H1 (cell line): ENCODE measurements around the gene DNAJB14. TPM values are rescaled to one million over a fixed set of nuclear protein-coding genes. Genes with fewer than 3 reads are reported as not detected.
A peak's percentile ranks its signal among the peaks of the same experiment; 100 is the strongest.

Source experiments
- CTCF ChIA-PET: fragments of 300-600 bp; sonication (Branson Sonifier 250); formaldehyde crosslinking; loops from one replicate; lab custom pipeline; 2021; ENCODE audit not compliant: partially characterized antibody; lab: Charles Lee
- POLR2A ChIA-PET: fragments of 300-600 bp; sonication (Branson Sonifier 250); formaldehyde crosslinking; loops from one replicate; lab custom pipeline; 2021; ENCODE audit warnings: inconsistent platforms; ENCODE audit not compliant: partially characterized antibody; lab: Charles Lee
- DNase-seq, 2 experiments: peaks; one replicate each; pipeline versions ENCODE4 v3.0.0 to v3.0.0-alpha.2; 2010 to 2022; ENCODE audit warnings: low spot score in 2 of 2, low read depth in 1 of 2, mixed read lengths in 1 of 2
- FAIRE-seq: peaks from 2 replicates; lab custom pipeline; 2011; peaks lifted over from hg19 to GRCh38; lab: Jason Lieb, UNC
- H2AFZ ChIP-seq: 2 replicates; pipeline ENCODE4 v1.8.1; 2012; ENCODE audit warnings: low read length, inconsistent platforms
- H2AK5ac ChIP-seq: 2 replicates; pipeline ENCODE4 v1.6.1; 2013; ENCODE audit warnings: low read depth, low read length
- H2BK120ac ChIP-seq: replicated peaks from 2 replicates; pipeline ENCODE3; 2013; ENCODE audit warnings: low read depth, low read length, inconsistent platforms
- H2BK12ac ChIP-seq: 2 replicates; pipeline ENCODE4 v1.6.1; 2013; ENCODE audit warnings: low read depth, low read length
- H2BK15ac ChIP-seq: 2 replicates; pipeline ENCODE4 v1.6.1; 2013; ENCODE audit warnings: low read length
- H2BK20ac ChIP-seq: 2 replicates; pipeline ENCODE4 v1.6.1; 2013; ENCODE audit warnings: low read length
- H2BK5ac ChIP-seq: 2 replicates; pipeline ENCODE4 v1.6.1; 2013; ENCODE audit warnings: low read depth, low read length
- H3K14ac ChIP-seq: 2 replicates; pipeline ENCODE4 v1.6.1; 2013; ENCODE audit warnings: inconsistent platforms; ENCODE audit not compliant: insufficient read length
- H3K18ac ChIP-seq: 2 replicates; pipeline ENCODE4 v1.6.1; 2013; ENCODE audit warnings: low read length; ENCODE audit errors: extremely low read depth
- H3K23ac ChIP-seq: 2 replicates; pipeline ENCODE4 v1.6.1; 2013; ENCODE audit warnings: inconsistent platforms; ENCODE audit not compliant: insufficient read length
- H3K23me2 ChIP-seq: 2 replicates; pipeline ENCODE4 v1.6.1; 2013; ENCODE audit warnings: low read depth, low read length
- H3K27ac ChIP-seq: 2 replicates; pipeline ENCODE4 v1.6.1; 2011; ENCODE audit warnings: low read depth, low read length, inconsistent platforms
- H3K27me3 ChIP-seq, 4 experiments: replicated peaks in 1 of 4; 1 replicate in 1 of 4; 2 replicates in 3 of 4; pipeline versions ENCODE4 v1.6.1 to v1.8.1; 2011 to 2013; ENCODE audit warnings: low read length in 3 of 4, mild to moderate bottlenecking in 3 of 4, inconsistent platforms in 2 of 4, mixed read lengths in 2 of 4, moderate library complexity in 1 of 4; ENCODE audit not compliant: control insufficient read depth in 3 of 4, insufficient read depth in 3 of 4; ENCODE audit errors: extremely low read depth in 1 of 4
- H3K36me3 ChIP-seq, 4 experiments: 2 replicates each; pipeline versions ENCODE4 v1.6.1 to v1.8.1; 2011 to 2013; ENCODE audit warnings: mild to moderate bottlenecking in 4 of 4, low read length in 3 of 4, moderate library complexity in 2 of 4, control low read depth in 1 of 4, inconsistent platforms in 1 of 4; ENCODE audit not compliant: insufficient read depth in 4 of 4, control insufficient read depth in 2 of 4
- H3K4ac ChIP-seq: replicated peaks from 2 replicates; pipeline ENCODE3; 2013; ENCODE audit warnings: low read length, low read depth, mixed read lengths, inconsistent platforms; ENCODE audit not compliant: insufficient read length
- H3K4me1 ChIP-seq, 4 experiments: replicated peaks in 1 of 4; 1 replicate in 1 of 4; 2 replicates in 3 of 4; pipeline versions ENCODE4 v1.6.1 to v1.8.1; 2011 to 2013; ENCODE audit warnings: low read length in 3 of 4, inconsistent platforms in 2 of 4, mixed read lengths in 1 of 4; ENCODE audit not compliant: insufficient read depth in 4 of 4, control insufficient read depth in 3 of 4
- H3K4me2 ChIP-seq, 2 experiments: 2 replicates each; pipeline versions ENCODE4 v1.6.1 to v1.8.1; 2011 to 2013; ENCODE audit warnings: low read depth in 2 of 2, low read length in 2 of 2, control low read depth in 1 of 2, inconsistent platforms in 1 of 2, mild to moderate bottlenecking in 1 of 2; ENCODE audit not compliant: insufficient read depth in 1 of 2
- H3K4me3 ChIP-seq, 4 experiments: fragments of 200-600, 300-600 bp in 1 of 4; sonication (generic), shearing (Covaris generic), sonication (Bioruptor Twin) in 1 of 4; 2 replicates each; pipeline versions ENCODE4 v1.5.1 to v1.8.1; 2011 to 2016; ENCODE audit warnings: low read length in 4 of 4, low read depth in 3 of 4, control low read depth in 2 of 4, inconsistent platforms in 2 of 4, mild to moderate bottlenecking in 2 of 4, mixed read lengths in 1 of 4, moderate library complexity in 1 of 4; ENCODE audit not compliant: insufficient read depth in 2 of 4; ENCODE audit errors: extremely low read depth in 1 of 4
- H3K56ac ChIP-seq: replicated peaks from 2 replicates; pipeline ENCODE3; 2013; ENCODE audit warnings: low read depth, mild to moderate bottlenecking, mixed read lengths, low read length, inconsistent platforms; ENCODE audit not compliant: insufficient read length
- H3K79me1 ChIP-seq: 2 replicates; pipeline ENCODE4 v1.6.1; 2013; ENCODE audit warnings: low read depth, low read length, control low read depth
- H3K79me2 ChIP-seq, 2 experiments: 2 replicates each; pipeline versions ENCODE4 v1.6.1 to v1.8.1; 2012 to 2013; ENCODE audit warnings: low read length in 2 of 2, mild to moderate bottlenecking in 2 of 2, inconsistent platforms in 1 of 2; ENCODE audit not compliant: insufficient read depth in 2 of 2, control insufficient read depth in 1 of 2
- H3K9ac ChIP-seq, 4 experiments: replicated peaks in 1 of 4; 1 replicate in 1 of 4; 2 replicates in 3 of 4; pipeline versions ENCODE4 v1.6.1 to v1.8.1; 2011 to 2013; ENCODE audit warnings: low read depth in 3 of 4, low read length in 3 of 4, control low read depth in 2 of 4, mild to moderate bottlenecking in 2 of 4, moderate library complexity in 2 of 4, inconsistent platforms in 1 of 4; ENCODE audit errors: extremely low read depth in 1 of 4
- H3K9me3 ChIP-seq, 2 experiments: 2 replicates each; pipeline versions ENCODE4 v1.6.1 to v1.8.1; 2012 to 2013; ENCODE audit warnings: mild to moderate bottlenecking in 2 of 2, moderate library complexity in 2 of 2, control low read depth in 1 of 2, inconsistent platforms in 1 of 2, low read depth in 1 of 2, low read length in 1 of 2, mixed read lengths in 1 of 2; ENCODE audit not compliant: insufficient read depth in 2 of 2
- H4K20me1 ChIP-seq, 2 experiments: replicated peaks in 1 of 2; 2 replicates each; pipeline versions ENCODE3 to v1.8.1; 2011 to 2013; ENCODE audit warnings: inconsistent platforms in 2 of 2, low read length in 2 of 2, mild to moderate bottlenecking in 1 of 2; ENCODE audit not compliant: insufficient read depth in 2 of 2, control insufficient read depth in 1 of 2
- H4K5ac ChIP-seq: 2 replicates; pipeline ENCODE4 v1.6.1; 2013; ENCODE audit warnings: low read length, low read depth, mixed read lengths, inconsistent platforms; ENCODE audit not compliant: insufficient read length
- H4K8ac ChIP-seq: 2 replicates; pipeline ENCODE4 v1.8.0; 2013; ENCODE audit warnings: mild to moderate bottlenecking, moderate library complexity, low read length, inconsistent platforms; ENCODE audit not compliant: insufficient read depth; ENCODE audit errors: extremely low read depth
- H4K91ac ChIP-seq: replicated peaks from 2 replicates; pipeline ENCODE3; 2013; ENCODE audit warnings: low read length, mixed read lengths, inconsistent platforms; ENCODE audit not compliant: insufficient read length
- CEBPB ChIP-seq: IDR thresholded peaks from 2 replicates; pipeline ENCODE4 v1.6.1; 2012; ENCODE audit warnings: low read depth, low read length
- CREB1 ChIP-seq: IDR thresholded peaks from 2 replicates; pipeline ENCODE4 v1.6.1; 2012; ENCODE audit warnings: inconsistent platforms
- GABPA ChIP-seq: IDR thresholded peaks from 2 replicates; pipeline ENCODE4 v1.6.1; 2011; ENCODE audit warnings: mild to moderate bottlenecking, low read length, moderate library complexity, borderline replicate concordance; ENCODE audit not compliant: insufficient read depth
- JUN ChIP-seq: IDR thresholded peaks from 2 replicates; pipeline ENCODE4 v1.6.1; 2011; ENCODE audit warnings: low read depth, mild to moderate bottlenecking, improper control_type of control experiment, low read length
- NANOG ChIP-seq: IDR thresholded peaks from 2 replicates; pipeline ENCODE4 v1.6.1; 2011; ENCODE audit warnings: low read length, low read depth, mild to moderate bottlenecking, inconsistent platforms; ENCODE audit not compliant: insufficient read depth, poor library complexity, severe bottlenecking
- TCF12 ChIP-seq: IDR thresholded peaks from 2 replicates; pipeline ENCODE4 v1.6.1; 2011; ENCODE audit warnings: low read depth, mild to moderate bottlenecking, low read length
- WGBS, 2 experiments: shearing (Covaris generic) in 1 of 2; methylation state at CpG; one replicate each; pipeline versions ENCODE4 v1.1.6 to v1.1.7; 2013 to 2015; ENCODE audit warnings: low lambda C conversion rate in 2 of 2, mixed read lengths in 2 of 2, inconsistent platforms in 1 of 2, low coverage in 1 of 2, missing lambda C conversion rate in 1 of 2; ENCODE audit not compliant: insufficient replicate concordance in 2 of 2, insufficient coverage in 1 of 2, insufficient read length in 1 of 2; ENCODE audit errors: extremely low coverage in 1 of 2, missing lambda C conversion rate in 1 of 2; 5-methylcytosine and 5-hydroxymethylcytosine counted together
- polyA plus RNA-seq, 7 experiments: library from polyadenylated mRNA; depleted of rRNA in 3 of 7; stranded (reverse) in 5 of 7; unstranded in 2 of 7; fragments of >200 nt in 5 of 7; fragments of 200-250 nt in 2 of 7; gene quantifications; 1 replicate in 5 of 7; 2 replicates in 1 of 7; 4 replicates in 1 of 7; pipeline versions ENCODE4 v1.2.1 to v1.2.3, GENCODE V29; 2011 to 2013; ENCODE audit warnings: missing spikeins in 2 of 7, mixed read lengths in 2 of 7
- total RNA-seq: library from RNA; stranded (reverse); fragmentation: NEBNext Ultra II Directional; extraction: Animal tissue kit (Norgen Biotek cat#: 25700); gene quantifications from 2 replicates; pipeline ENCODE4 v1.2.1, GENCODE V29; 2021

The DNAJB14 gene
- total and polyA plus RNA-seq, 2 of the 8 experiments (the other 6 are each of a cell fraction or from before 2014, with no cell fraction given): 3.4 to 35.4 TPM

GRCh38 chr4:99861120-99861905 is 85.1 kb downstream of the DNAJB14 start:
- Histone ChIP-seq H4K5ac (no peak overlapping the region), H3K79me2 (no peaks in the 10 kb centered on the region), H4K8ac (no peak overlapping the region), H4K91ac (no peak overlapping the region), H3K79me1 (no peaks in the 10 kb centered on the region), H3K4me1 (peaks cover 0 to 4% (median 0%) of the 10 kb centered on the region in 4 experiments; a peak in 1 of 7 replicates), H3K9ac (no peak overlapping the region), H3K14ac (no peak overlapping the region), H2BK5ac (no peak overlapping the region), H3K27ac (no peak overlapping the region), H3K9me3 (no peaks in the 10 kb centered on the region), H3K36me3 (no peaks in the 10 kb centered on the region), H3K27me3 (no peaks in the 10 kb centered on the region), H2BK15ac (no peak overlapping the region), H2BK20ac (no peak overlapping the region), H4K20me1 (no peaks in the 10 kb centered on the region), H2AFZ (0 out of 2 replicates have a peak overlapping the region, but pooled peaks have one; percentile 35), H3K23me2 (no peaks in the 10 kb centered on the region), H2BK120ac (no peak overlapping the region), H3K23ac (no peak overlapping the region), H3K56ac (no peak overlapping the region), H3K4ac (no peak overlapping the region), H3K18ac (no peak overlapping the region), H3K4me2 (no peak overlapping the region), H3K4me3 (no peak overlapping the region), H2BK12ac (no peak overlapping the region), H2AK5ac (no peak overlapping the region)
- ChIA-PET POLR2A (no interaction called here), CTCF (no interaction called here)
- DNase-seq (no peak), FAIRE-seq (no peak)
- TF ChIP-seq NANOG (no peak), CREB1 (no peak), CEBPB (no peak), GABPA (no peak), TCF12 (no peak), JUN (no peak)
- 84% methylated on average over 5 of the region's 5 CpGs; no CpG with 5 or more reads in 1 of the 2 experiments for WGBS, 2 experiments
